Measurements from ENCODE around the gene GALNT14. TPM values are rescaled to one million over a fixed set of nuclear protein-coding genes. Genes with fewer than 3 reads are reported as not detected.

GALNT14 gene
- total RNA-seq, 1 experiment from 2014 or later = 1.6 TPM

DNA sequence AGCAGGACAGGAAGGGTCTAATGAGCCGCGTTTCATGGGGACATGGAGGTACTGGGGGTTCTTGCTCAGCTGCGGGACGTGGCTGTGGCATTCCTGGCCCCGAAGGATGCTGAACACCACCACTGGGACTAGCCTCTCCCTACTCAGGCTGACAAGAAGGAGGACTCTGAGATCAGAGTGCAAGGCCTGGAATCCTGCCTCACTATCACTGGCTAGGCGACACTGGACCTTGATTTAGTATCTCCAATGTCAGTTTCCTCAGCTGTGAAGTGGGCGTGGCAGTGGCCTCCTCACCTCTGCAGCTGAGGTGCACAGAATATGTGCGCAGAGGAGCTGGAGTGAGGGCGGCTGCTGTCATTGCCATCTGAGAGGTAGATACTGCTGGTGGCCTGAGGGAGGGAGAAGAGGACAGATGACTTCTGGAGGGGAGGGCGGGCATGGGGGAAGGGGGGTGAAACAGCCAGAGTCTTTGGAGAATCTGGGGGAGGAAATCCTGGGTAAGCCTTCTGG, 173.2 kb downstream of the GALNT14 start:
- Histone ChIP-seq H4K20me1 (ENCODE audit: insufficient read depth, low read depth, low read length) (no peaks in the 10 kb centered on the region), H3K27me3 (ENCODE audit: low read length) (no peaks in the 10 kb centered on the region), H3K9me2 (replicated peaks; ENCODE audit: insufficient read depth, low read length) (no peaks in the 10 kb centered on the region), H3K4me3 (ENCODE audit: low read length) (no peak overlapping the region), H2AFZ (ENCODE audit: low read length) (no peak overlapping the region), H3K9me3 (ENCODE audit: low read length) (no peaks in the 10 kb centered on the region), H3K4me2 (ENCODE audit: low read depth, low read length, poor library complexity, severe bottlenecking) (no peak overlapping the region), H3K9ac (ENCODE audit: low read length) (no peak overlapping the region), H3K4me1 (ENCODE audit: low read length) (no peaks in the 10 kb centered on the region), H3K36me3 (ENCODE audit: insufficient read depth, low read length) (no peaks in the 10 kb centered on the region), H3K79me2 (ENCODE audit: low read length) (no peaks in the 10 kb centered on the region), H3K27ac (ENCODE audit: low read length) (no peak overlapping the region)
- DNase-seq = no peak

DNA sequence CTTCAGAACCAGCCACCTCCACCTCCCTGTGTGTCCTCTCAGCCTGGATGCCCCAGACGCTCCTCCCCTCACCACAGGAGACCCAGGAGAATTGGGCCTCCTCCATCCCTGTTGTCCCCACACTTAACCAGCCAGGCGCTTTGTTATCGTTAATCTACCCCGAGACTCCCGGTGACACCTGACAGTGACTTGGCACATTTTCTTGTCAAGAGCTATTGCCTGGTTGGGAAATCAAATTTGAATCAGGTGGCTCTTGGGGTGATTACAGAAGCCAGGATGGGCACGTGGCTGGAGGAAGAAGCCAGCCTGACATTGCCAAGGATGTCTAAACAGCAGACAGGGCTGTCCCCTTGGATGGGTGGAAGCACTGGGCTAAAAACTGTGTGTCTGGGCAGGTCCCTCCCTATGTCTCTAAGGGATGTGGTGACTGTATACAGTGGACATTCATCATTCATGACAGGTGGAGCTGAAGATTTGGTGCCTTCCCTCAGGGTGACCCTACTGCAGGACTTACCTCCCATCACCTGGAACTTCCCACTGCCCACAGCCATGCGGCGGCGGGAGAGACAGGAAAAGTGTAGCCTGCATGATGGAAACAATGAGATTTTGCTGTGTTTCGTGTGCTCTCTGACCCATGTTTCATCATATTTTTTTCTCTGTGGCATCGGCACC, 173.8 kb downstream of the GALNT14 start:
- no peak overlapping the region for H3K4me3 ChIP-seq (ENCODE audit: low read length)
- H3K9me2 ChIP-seq (replicated peaks; ENCODE audit: insufficient read depth, low read length) = no peaks in the 10 kb centered on the region
- no peaks in the 10 kb centered on the region for H3K9me3 ChIP-seq (ENCODE audit: low read length)
- no peaks in the 10 kb centered on the region for H4K20me1 ChIP-seq (ENCODE audit: insufficient read depth, low read depth, low read length)
- H3K4me2 ChIP-seq (ENCODE audit: low read depth, low read length, poor library complexity, severe bottlenecking) = no peak overlapping the region
- H3K9ac ChIP-seq (ENCODE audit: low read length) = no peak overlapping the region
- no peaks in the 10 kb centered on the region for H3K79me2 ChIP-seq (ENCODE audit: low read length)
- H3K27ac ChIP-seq (ENCODE audit: low read length) = no peak overlapping the region
- no peak overlapping the region for H2AFZ ChIP-seq (ENCODE audit: low read length)
- no peak for DNase-seq
- H3K36me3 ChIP-seq (ENCODE audit: insufficient read depth, low read length) = no peaks in the 10 kb centered on the region
- no peaks in the 10 kb centered on the region for H3K4me1 ChIP-seq (ENCODE audit: low read length)
- H3K27me3 ChIP-seq (ENCODE audit: low read length) = no peaks in the 10 kb centered on the region

DNA sequence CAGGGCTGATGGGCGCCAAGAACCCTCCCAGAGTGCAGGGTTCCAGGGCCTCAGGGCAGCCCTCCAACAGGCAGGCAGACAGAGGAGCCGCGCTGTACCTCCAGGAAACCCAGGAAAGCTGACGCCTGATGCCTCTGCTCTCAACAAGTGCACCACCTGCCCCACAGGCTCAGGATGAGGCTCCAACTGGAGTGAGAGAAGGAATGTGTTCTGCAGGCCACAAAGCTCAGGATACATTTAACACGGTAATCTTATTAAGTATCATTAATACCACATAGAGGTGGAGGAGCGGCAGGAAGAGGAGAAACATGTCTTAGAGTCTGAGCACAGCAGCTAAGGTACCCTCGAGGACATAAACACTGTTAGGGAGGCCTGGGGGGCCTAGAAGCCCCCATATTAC, 175.1 kb downstream of the GALNT14 start:
- no peak overlapping the region for H3K4me3 ChIP-seq (ENCODE audit: low read length)
- H4K20me1 ChIP-seq (ENCODE audit: insufficient read depth, low read depth, low read length) = no peaks in the 10 kb centered on the region
- H3K9me3 ChIP-seq (ENCODE audit: low read length) = no peaks in the 10 kb centered on the region
- H2AFZ ChIP-seq (ENCODE audit: low read length) = no peak overlapping the region
- H3K27me3 ChIP-seq (ENCODE audit: low read length) = no peaks in the 10 kb centered on the region
- no peaks in the 10 kb centered on the region for H3K79me2 ChIP-seq (ENCODE audit: low read length)
- no peak overlapping the region for H3K9ac ChIP-seq (ENCODE audit: low read length)
- DNase-seq = no peak
- no peaks in the 10 kb centered on the region for H3K9me2 ChIP-seq (replicated peaks; ENCODE audit: insufficient read depth, low read length)
- no peak overlapping the region for H3K27ac ChIP-seq (ENCODE audit: low read length)
- H3K4me2 ChIP-seq (ENCODE audit: low read depth, low read length, poor library complexity, severe bottlenecking) = no peak overlapping the region
- no peaks in the 10 kb centered on the region for H3K36me3 ChIP-seq (ENCODE audit: insufficient read depth, low read length)
- no peaks in the 10 kb centered on the region for H3K4me1 ChIP-seq (ENCODE audit: low read length)

DNA sequence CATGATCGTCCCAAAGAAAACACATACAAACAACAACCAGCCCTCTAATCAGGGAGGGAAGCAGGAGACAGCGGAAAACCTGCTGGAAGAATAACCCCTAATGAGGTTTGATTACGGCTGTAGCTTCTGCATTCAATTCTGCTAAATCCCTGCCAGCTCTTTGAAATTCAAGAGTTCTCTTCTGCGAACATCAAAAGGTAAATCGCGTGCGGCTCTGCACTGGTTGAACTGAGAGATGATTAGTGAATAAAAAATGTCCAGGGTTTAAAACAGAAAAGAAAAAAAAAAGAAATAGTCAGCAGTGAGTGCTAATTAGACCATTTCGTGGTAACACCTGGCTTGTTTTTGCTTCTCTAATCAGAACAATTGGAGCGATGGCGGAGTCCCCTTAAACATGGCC, 178.0 kb downstream of the GALNT14 start:
- H3K36me3 ChIP-seq (ENCODE audit: insufficient read depth, low read length) = no peaks in the 10 kb centered on the region
- H3K27me3 ChIP-seq (ENCODE audit: low read length) = no peaks in the 10 kb centered on the region
- no peak overlapping the region for H2AFZ ChIP-seq (ENCODE audit: low read length)
- no peak overlapping the region for H3K4me3 ChIP-seq (ENCODE audit: low read length)
- H3K27ac ChIP-seq (ENCODE audit: low read length) = no peak overlapping the region
- H4K20me1 ChIP-seq (ENCODE audit: insufficient read depth, low read depth, low read length) = no peaks in the 10 kb centered on the region
- no peaks in the 10 kb centered on the region for H3K79me2 ChIP-seq (ENCODE audit: low read length)
- no peak for DNase-seq
- H3K9me3 ChIP-seq (ENCODE audit: low read length) = no peaks in the 10 kb centered on the region
- no peaks in the 10 kb centered on the region for H3K4me1 ChIP-seq (ENCODE audit: low read length)
- H3K4me2 ChIP-seq (ENCODE audit: low read depth, low read length, poor library complexity, severe bottlenecking) = no peak overlapping the region
- H3K9ac ChIP-seq (ENCODE audit: low read length) = no peak overlapping the region
- no peaks in the 10 kb centered on the region for H3K9me2 ChIP-seq (replicated peaks; ENCODE audit: insufficient read depth, low read length)

DNA sequence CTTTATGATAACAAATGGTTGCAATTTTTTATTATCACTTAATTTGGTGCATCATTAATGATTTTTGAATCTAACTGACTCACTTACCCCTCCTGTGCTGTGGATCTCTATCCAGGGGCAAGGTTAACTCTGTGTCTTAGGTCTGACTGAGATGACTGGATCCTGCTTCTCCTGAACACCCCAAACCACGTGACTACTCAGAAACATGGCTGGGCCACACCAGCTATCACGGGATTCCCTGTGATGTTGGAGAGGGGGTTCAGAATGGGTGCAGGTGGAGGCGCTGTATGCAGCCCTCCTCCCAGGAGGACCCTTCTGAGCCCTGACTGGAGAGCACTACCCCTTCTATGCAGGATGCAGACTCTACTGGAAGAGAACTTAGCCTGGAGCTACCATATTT, 178.6 kb downstream of the GALNT14 start:
- Histone ChIP-seq H3K79me2 (ENCODE audit: low read length) (no peaks in the 10 kb centered on the region), H4K20me1 (ENCODE audit: insufficient read depth, low read depth, low read length) (no peaks in the 10 kb centered on the region), H3K4me3 (ENCODE audit: low read length) (no peak overlapping the region), H3K9me3 (ENCODE audit: low read length) (no peaks in the 10 kb centered on the region), H3K9me2 (replicated peaks; ENCODE audit: insufficient read depth, low read length) (no peaks in the 10 kb centered on the region), H2AFZ (ENCODE audit: low read length) (no peak overlapping the region), H3K36me3 (ENCODE audit: insufficient read depth, low read length) (no peaks in the 10 kb centered on the region), H3K4me1 (ENCODE audit: low read length) (no peaks in the 10 kb centered on the region), H3K9ac (ENCODE audit: low read length) (no peak overlapping the region), H3K27ac (ENCODE audit: low read length) (no peak overlapping the region), H3K27me3 (ENCODE audit: low read length) (no peaks in the 10 kb centered on the region), H3K4me2 (ENCODE audit: low read depth, low read length, poor library complexity, severe bottlenecking) (no peak overlapping the region)
- DNase-seq = no peak

DNA sequence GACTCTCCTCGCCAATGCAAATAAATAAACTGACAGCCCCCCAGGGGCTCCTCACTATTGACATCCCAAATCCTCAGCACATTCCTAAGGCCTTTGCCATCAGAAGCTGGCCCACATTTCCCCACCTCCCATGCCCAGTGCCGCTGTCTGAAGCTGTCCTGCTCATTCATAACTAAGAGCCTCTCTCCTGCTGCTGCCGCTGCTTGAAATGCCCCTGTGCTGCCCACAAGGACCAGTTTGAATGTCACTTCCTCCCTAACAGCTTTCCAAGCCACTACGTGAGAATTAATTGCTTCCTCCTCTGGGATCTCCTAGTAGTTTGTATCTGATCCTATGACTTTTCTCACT, 179.3 kb downstream of the GALNT14 start:
- Histone ChIP-seq H3K27ac (ENCODE audit: low read length) (no peak overlapping the region), H3K36me3 (ENCODE audit: insufficient read depth, low read length) (no peaks in the 10 kb centered on the region), H2AFZ (ENCODE audit: low read length) (no peak overlapping the region), H3K4me1 (ENCODE audit: low read length) (no peaks in the 10 kb centered on the region), H4K20me1 (ENCODE audit: insufficient read depth, low read depth, low read length) (no peaks in the 10 kb centered on the region), H3K4me2 (ENCODE audit: low read depth, low read length, poor library complexity, severe bottlenecking) (no peak overlapping the region), H3K9me2 (replicated peaks; ENCODE audit: insufficient read depth, low read length) (no peaks in the 10 kb centered on the region), H3K4me3 (ENCODE audit: low read length) (no peak overlapping the region), H3K9me3 (ENCODE audit: low read length) (no peaks in the 10 kb centered on the region), H3K27me3 (ENCODE audit: low read length) (no peaks in the 10 kb centered on the region), H3K9ac (ENCODE audit: low read length) (no peak overlapping the region), H3K79me2 (ENCODE audit: low read length) (no peaks in the 10 kb centered on the region)
- DNase-seq = no peak

DNA sequence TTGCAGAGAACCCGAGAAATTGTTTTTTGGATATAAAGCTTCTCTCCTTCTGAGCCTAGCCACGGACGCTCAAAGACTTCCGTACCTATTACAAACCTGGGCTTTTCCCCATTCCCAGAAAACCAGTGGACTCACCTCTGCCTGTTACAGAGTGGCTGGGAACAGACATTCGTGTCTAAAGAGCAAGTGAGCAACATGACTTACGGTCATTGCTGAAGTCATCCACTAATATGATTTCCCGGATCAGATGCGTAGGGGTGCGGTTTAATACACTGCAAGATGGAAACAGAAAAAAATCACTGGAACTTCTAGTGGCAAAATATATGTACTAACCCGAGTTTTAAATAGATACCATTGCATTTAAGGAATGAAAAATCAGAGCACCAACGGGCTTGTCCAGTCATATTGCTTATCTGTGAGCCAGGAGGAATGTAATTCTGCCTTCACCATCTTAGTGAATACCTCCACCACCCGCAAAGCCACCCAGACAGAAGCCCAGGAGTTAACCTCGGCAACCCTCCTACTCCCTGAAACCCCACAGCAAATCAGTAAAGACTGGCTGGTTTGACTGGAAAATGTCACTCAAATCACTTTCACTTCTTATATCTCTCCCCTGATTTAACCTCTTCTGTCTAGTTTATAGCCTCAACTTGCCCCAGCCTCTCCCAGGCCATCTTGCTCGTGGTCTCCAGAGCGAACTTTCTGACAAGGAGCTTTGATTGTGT, 179.9 kb downstream of the GALNT14 start:
- Histone ChIP-seq H3K27ac (ENCODE audit: low read length) (no peak overlapping the region), H3K9ac (ENCODE audit: low read length) (no peak overlapping the region), H3K36me3 (ENCODE audit: insufficient read depth, low read length) (no peaks in the 10 kb centered on the region), H3K4me1 (ENCODE audit: low read length) (no peaks in the 10 kb centered on the region), H3K9me2 (replicated peaks; ENCODE audit: insufficient read depth, low read length) (no peaks in the 10 kb centered on the region), H3K4me2 (ENCODE audit: low read depth, low read length, poor library complexity, severe bottlenecking) (no peak overlapping the region), H3K9me3 (ENCODE audit: low read length) (no peaks in the 10 kb centered on the region), H3K79me2 (ENCODE audit: low read length) (no peaks in the 10 kb centered on the region), H3K4me3 (ENCODE audit: low read length) (no peak overlapping the region), H3K27me3 (ENCODE audit: low read length) (no peaks in the 10 kb centered on the region), H2AFZ (ENCODE audit: low read length) (no peak overlapping the region), H4K20me1 (ENCODE audit: insufficient read depth, low read depth, low read length) (no peaks in the 10 kb centered on the region)
- no peak for DNase-seq

DNA sequence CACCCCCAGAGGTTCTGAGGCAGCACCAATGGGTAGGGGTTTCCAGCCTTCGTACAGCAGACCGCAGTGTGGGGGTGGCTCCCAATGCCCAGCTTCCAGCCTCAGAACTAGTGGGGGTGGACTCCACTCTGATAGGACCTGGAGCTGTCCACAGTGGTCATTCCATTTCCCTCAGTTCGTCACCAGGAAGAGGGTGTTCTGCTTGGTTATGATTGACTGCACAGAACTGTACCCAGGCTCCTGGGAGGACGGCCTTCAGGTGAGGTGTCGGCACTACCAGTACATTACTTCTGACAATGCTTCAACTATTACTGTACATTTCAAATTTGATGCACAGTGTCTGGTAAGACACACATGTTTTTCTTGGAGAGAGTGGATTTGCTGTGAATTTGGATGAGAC, 180.6 kb downstream of the GALNT14 start:
- Histone ChIP-seq H3K9ac (ENCODE audit: low read length) (no peak overlapping the region), H3K9me2 (replicated peaks; ENCODE audit: insufficient read depth, low read length) (no peaks in the 10 kb centered on the region), H3K27me3 (ENCODE audit: low read length) (no peaks in the 10 kb centered on the region), H4K20me1 (ENCODE audit: insufficient read depth, low read depth, low read length) (no peaks in the 10 kb centered on the region), H3K79me2 (ENCODE audit: low read length) (no peaks in the 10 kb centered on the region), H3K36me3 (ENCODE audit: insufficient read depth, low read length) (no peaks in the 10 kb centered on the region), H2AFZ (ENCODE audit: low read length) (no peak overlapping the region), H3K27ac (ENCODE audit: low read length) (no peak overlapping the region), H3K9me3 (ENCODE audit: low read length) (no peaks in the 10 kb centered on the region), H3K4me2 (ENCODE audit: low read depth, low read length, poor library complexity, severe bottlenecking) (no peak overlapping the region), H3K4me1 (ENCODE audit: low read length) (no peaks in the 10 kb centered on the region), H3K4me3 (ENCODE audit: low read length) (no peak overlapping the region)
- DNase-seq = no peak
